ENCODE measurements around the gene RECQL5.
"Not testable (repeated sequence)": the region's sequence is repeated elsewhere in the genome, so short reads cannot be mapped to it uniquely, and the experiment has no call there.

Gene RECQL5

DNA sequence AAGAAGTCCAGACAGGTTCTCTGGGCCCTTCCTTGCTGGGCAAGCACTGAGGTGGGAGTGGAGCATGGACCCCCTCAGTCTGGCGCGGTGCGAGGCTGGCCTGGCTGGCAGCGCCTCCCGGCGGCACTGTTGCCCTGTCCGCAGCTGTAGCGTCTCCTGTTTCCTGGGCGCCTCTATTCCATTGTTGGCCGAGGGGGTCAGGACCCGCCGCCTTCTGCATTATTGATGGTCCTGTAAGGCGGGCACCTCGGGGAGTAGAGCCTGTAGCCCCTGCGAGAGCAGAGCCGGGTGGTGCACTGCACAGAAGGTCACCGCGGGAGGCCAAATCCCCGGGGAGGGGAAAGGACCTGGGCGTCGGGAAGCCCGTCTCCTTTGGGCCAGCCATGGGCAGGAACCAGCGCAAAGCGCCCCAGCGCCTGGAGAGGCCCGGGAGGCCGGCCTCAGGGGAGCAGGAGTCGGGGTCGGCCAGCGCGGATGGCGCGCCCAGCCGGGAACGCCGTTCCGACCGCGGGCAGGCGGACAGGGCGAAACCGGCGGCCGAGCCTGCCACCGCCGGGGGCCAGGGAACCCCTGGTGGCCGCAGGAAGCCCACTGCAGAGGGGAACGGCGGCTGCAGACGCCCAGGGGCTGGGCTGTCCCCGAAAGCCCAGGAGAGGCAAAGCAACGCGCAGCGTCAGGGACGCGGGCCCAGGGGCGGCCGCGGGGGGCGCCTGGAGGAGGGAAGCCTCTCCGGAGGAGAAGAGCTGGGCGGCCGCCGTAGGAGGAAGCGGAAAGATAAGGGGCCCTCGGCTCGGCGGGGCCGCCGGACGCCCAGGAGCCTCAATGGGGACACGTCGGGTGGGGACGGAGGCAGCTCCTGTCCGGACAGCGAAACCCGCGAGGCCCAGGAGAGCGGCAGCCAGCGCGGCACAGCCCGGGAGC is 79.0 kb downstream of the RECQL5 start, which contains the start of gene MYO15B:
TSS of gene MYO15B (plus strand) at position 126 of the 921 bp plus-strand sequence. CDS start at position 384, 258 bp downstream.
- TF ChIP-seq ZFX (IDR thresholded peaks at IDR 0.05; ENCODE audit: borderline replicate concordance) (no peak), CTCF (IDR thresholded peaks at IDR 0.05) (no peak)
- H3K27ac ChIP-seq: peak within 1 kb of the TSS; percentile 64

GRCh38 chr17:75584849-75585175 is 82.1 kb downstream of the RECQL5 start:
- H3K27ac ChIP-seq: no peak overlapping the region
- TF ChIP-seq CTCF (IDR thresholded peaks at IDR 0.05) (no peak), ZFX (IDR thresholded peaks at IDR 0.05; ENCODE audit: borderline replicate concordance) (no peak)

DNA sequence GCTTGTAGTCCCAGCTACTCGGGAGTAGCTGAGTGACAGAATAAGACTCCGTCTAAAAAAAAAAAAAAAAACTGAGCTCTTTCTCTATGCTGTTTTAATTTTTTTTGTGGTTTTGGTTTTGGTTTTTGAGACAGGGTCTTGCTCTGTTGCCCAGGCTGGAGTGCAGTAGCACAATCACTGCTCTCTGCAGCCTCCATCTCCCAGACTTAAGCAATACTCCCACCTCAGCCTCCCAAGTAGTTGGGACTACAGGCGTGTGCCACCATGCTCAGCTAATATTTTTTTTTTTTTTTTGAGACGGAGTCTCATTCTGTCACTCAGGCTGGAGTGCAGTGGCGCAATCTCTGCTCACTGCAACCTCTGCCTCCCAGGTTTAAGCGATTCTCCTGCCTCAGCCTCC is 83.8 kb downstream of the RECQL5 start:
- not testable (repeated sequence) for H3K27ac ChIP-seq

DNA sequence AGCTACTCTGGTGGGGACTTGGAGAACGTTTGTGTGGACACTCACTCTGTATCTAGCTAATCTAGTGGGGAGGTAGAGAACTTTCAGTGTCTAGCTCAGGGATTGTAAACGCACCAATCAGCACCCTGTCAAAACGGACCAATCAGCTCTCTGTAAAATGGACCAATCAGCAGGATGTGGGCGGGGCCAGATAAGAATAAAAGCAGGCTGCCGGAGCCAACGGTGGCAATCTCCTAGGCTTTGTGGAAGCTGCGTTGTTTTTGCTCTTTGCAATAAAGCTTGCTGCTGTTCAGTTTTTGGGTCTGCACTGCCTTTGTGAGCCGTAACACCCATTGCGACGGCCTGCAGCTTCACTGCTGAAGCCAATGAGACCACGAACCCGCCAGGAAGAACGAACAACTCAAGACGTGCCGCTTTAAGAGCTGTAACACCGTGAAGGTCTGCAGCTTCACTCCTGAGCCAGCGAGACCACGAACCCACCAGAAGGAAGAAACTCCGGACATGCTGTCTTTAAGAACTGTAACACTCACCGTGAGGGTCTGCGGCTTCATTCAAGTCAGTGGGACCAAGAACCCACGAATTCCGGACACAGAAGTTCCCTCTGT is 85.7 kb downstream of the RECQL5 start:
- H3K27ac ChIP-seq: not testable (repeated sequence)
